HG03378 (cell line): ENCODE results near the gene ANKH.
"Not testable (repeated sequence)": the region's sequence is repeated elsewhere in the genome, so short reads cannot be mapped to it uniquely, and the experiment has no call there.

Source experiments
- ATAC-seq: cut with Tn5 transposase; IDR thresholded peaks from one replicate; pipeline ENCODE4 v1.9.1; 2021; ENCODE audit warnings: mild to moderate bottlenecking, moderate library complexity; ENCODE audit not compliant: unreplicated experiment

ANKH gene

GRCh38 chr5:14871214-14872069, at the start of gene ANKH:
ANKH (minus strand) TSS chr5:14871778; CDS start chr5:14871447, 331 bp downstream.
- peak; percentile 44 for ATAC-seq

- no peak for ATAC-seq
Observed at GRCh38 chr5:14920121-14920520, 48.5 kb upstream of the ANKH start.

GRCh38 chr5:14919106-14919505, 47.5 kb upstream of the ANKH start:
- ATAC-seq = not testable (repeated sequence)

- ATAC-seq = no peak
Observed at GRCh38 chr5:14917719-14918118, 46.1 kb upstream of the ANKH start.

- no peak for ATAC-seq
Observed at GRCh38 chr5:14915291-14915952, 43.8 kb upstream of the ANKH start.

DNA sequence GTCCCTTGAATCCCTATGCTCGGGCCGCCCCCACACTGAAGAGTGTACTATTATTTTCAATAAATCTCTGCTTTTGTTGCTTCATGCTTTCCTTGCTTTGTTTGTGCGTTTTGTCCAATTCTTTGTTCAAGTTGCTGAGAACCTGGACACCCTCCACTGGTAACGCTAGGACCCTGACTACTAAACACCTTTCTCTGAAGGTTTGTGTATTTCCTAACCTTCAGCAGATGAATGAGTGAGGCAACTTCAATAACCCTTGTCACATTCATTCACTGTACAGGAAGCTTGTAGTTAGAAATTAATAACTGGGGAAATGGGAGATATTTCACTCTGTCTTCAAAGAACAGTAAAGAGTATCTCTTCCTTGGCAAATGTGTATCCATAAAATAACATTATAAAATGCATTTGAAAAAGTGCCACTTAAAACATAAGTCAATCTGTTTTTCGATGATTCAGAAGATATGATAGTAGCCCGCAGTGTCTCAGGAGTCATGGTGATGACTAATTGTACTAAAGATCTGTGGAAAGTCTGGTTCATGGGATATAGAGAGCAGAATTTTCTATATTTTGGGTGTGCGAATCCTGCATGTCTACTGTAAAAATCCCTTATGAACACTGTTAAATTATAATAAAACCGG, 43.2 kb upstream of the ANKH start:
- ATAC-seq = no peak

GRCh38 chr5:14914193-14914592, 42.6 kb upstream of the ANKH start:
- no peak for ATAC-seq

- no peak for ATAC-seq
Observed at GRCh38 chr5:14913096-14913495, 41.5 kb upstream of the ANKH start.

DNA sequence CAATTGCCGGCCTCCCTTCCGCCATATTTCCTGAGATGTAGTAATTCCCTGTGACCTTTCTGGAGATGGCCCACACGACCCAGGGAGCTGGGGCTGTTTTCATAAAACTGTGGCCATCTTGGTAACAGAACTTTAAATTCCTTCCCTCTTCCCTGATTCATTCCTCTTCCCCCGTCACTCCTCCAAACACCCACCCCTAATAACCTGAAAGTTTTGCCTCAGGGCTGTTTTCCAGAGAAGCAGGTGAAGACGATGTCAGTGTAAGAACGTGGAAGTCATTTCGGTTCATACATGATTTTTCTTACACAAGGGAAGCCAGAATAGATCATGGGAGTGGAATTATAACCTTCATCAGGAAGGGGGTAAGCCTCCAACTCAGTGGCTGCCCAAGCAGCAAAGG, 40.6 kb upstream of the ANKH start:
- no peak for ATAC-seq

DNA sequence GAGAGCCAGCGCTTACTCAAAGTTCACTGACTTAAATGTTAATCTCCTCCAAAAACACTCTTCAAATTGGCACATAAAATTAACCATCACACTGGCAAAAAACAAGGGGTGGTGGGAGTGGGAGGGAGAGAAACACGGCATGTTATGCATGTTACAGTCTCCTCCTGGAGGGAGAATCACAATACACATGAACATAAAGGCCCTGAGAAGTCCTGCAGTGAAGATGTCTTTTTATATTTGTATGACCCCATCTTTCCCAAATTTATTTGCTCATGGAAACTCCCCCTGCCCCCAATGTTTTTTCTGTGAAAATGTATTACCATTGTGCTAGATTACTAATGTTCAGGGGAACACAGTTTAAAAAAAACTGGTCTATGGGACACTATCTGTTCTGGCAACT, 37.8 kb upstream of the ANKH start:
- no peak for ATAC-seq

- ATAC-seq = no peak
Observed at GRCh38 chr5:14908172-14908571, 36.6 kb upstream of the ANKH start.

DNA sequence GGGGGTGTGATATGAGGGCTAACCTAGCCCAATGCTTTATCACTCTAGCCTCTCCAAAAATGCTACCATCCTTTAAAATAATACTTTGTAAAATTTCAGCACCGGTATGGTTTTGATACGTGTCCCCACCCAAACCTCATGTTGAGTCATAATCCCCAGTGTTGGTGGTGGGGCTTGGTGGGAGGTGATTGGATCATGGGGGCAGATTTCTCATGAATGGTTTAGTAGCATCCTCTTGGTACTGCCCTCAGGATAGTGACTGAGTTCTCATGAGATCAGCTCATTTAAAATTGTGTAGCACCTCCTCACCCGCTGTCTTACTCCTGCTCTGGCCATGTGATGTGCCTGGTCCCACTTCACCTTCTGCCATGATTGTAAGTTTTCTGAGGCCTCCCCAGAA, 35.0 kb upstream of the ANKH start:
- no peak for ATAC-seq

- no peak for ATAC-seq
Observed at GRCh38 chr5:14902826-14903560, 31.4 kb upstream of the ANKH start.

DNA sequence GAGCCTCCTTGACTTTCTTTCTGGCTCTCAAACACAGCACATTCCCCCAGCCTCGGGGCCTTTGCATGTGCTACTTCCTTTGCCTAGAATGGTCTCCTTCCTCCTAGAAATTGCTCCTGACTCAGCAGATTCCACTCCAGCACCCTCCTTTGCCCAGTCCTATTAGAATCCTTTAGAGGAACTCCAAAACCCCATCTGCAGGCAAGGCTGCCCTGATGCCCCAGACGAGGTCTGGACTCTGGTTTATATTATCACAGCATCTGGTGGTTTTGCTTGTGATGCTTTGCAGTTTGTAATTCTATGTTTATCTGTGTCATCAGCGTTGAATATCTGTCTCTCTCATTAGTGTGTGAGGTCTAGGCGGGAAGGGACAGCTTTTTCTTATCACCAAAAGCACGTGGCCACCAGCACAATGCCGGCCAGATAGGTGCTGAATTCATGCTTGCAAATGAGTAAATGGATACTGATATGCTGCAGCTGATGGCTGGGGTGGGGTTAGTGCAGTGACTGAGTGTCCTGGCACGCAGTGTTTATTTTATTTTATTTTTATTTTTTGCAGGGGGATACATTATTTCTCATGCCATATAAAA, 30.0 kb upstream of the ANKH start:
- ATAC-seq = no peak

GRCh38 chr5:14900693-14901461, 29.3 kb upstream of the ANKH start:
- no peak for ATAC-seq

GRCh38 chr5:14896131-14896530, 24.6 kb upstream of the ANKH start:
- ATAC-seq = no peak

- ATAC-seq = no peak
Observed at GRCh38 chr5:14895301-14895700, 23.7 kb upstream of the ANKH start.

DNA sequence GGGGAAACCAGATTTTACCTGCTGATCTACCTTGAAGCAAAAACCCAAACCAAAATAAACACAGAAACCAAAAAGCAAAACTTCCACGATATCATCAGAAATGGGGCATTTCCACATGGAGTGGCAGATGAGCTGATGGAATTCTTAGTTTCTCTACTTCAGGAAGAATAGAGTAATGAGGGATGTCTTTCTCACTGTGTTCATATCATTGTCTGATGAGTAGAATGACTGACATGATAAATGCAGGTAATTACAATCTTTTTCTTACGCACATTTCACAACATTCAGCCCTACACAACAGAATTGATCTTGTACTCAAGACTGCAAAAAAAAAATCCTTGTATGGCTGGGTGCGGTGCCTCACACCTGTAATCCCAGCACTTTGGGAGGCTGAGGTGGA, 23.2 kb upstream of the ANKH start:
- ATAC-seq = no peak

GRCh38 chr5:14893381-14893780, 21.8 kb upstream of the ANKH start:
- ATAC-seq = no peak

GRCh38 chr5:14890846-14891245, 19.3 kb upstream of the ANKH start:
- no peak for ATAC-seq
